NCI-H82 (cell line): ENCODE measurements around the gene SF3B5.
"Not testable (repeated sequence)": the region's sequence is repeated elsewhere in the genome, so short reads cannot be mapped to it uniquely, and the experiment has no call there.

Experiments used
- DNase-seq: peaks from one replicate; lab custom pipeline; 2025; lab: John Stamatoyannopoulos, UW

The SF3B5 gene

GRCh38 chr6:144104898-144105487, 9.6 kb upstream of the SF3B5 start:
- peak; percentile 71 for DNase-seq

GRCh38 chr6:144104488-144104887, 9.1 kb upstream of the SF3B5 start:
- DNase-seq, result no peak

GRCh38 chr6:144103026-144103563, 7.7 kb upstream of the SF3B5 start:
- DNase-seq, result no peak

DNA sequence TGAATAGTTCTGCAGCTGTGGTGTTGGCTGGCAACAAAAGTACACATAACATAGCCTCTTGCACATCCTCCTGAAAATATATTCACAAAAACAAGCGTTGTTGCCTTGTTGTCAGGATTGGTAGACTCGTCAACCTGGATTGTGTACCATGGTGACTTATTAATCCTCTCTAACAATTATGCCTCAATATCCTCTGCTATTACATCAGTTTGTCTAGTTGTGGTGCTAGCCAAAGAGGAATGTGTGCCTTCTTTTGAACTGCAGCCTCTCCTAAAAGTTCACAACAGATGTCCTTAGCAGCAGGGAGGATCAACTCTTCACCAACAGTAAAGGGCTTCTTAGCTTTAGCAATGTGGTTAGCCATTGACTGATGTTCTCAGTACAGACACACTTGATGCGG, 3.6 kb upstream of the SF3B5 start:
- no peak for DNase-seq

GRCh38 chr6:144094731-144095133, 641 bp downstream of the SF3B5 start:
- no peak for DNase-seq

DNA sequence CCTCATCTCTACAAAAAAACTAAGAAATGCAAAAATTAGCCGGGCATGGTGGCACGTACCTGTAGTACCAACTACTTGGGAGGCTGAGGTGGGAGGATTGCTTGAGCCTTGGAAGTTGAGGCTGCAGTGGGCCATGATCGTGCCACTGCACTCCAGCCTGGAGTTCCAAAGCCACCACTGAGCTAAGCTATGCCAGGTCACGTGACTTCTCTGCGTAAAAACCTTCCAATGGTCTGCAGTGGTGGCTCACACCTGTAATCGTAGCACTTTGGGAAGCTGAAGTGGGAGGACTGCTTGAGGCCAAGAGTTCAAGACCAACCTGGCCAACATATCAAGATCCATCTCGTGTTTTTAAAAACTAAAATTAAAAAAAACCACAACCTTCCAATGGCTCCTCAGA, 1.7 kb downstream of the SF3B5 start:
- no peak for DNase-seq

DNA sequence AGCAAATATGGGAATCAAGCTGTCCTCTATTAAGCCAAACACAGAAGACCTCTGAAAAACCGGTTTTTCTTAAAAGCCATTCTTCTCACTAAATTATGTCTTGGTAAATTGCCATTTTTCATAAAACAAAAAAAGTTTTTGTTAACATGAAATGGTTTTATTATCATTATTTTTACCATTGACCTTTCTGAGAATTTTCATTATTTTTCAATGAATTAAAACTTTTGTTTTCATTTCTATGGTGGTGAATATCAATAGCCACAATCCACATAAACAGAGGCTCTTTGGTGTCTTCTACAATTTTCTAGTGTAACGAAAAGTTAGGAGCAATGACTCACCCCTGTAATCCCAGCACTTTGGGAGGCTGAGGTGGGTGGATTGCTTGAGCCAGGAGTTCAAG, 2.1 kb downstream of the SF3B5 start:
- DNase-seq, result no peak

DNA sequence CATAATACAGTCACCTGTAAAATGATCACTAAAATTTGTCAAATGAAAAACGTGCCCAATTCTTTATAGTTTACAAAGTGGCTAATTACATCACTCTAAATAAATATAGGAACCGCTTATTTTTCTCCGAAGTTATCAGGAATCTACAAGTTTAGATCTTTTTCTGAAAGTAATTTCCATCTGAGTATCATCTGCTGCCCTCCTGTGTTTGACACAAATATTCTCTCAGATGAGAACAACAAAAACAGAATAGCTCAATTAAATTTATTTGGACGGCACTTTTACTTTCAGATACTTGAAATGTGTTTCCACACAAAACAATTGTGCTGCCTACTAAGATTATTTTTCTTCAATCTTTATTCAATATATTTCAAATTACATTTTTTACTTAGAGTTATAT, 5.0 kb downstream of the SF3B5 start:
- DNase-seq, result no peak

GRCh38 chr6:144087789-144088426, 7.5 kb downstream of the SF3B5 start:
- peak; percentile 9 for DNase-seq

GRCh38 chr6:144086959-144087358, 8.4 kb downstream of the SF3B5 start:
- DNase-seq, result no peak

DNA sequence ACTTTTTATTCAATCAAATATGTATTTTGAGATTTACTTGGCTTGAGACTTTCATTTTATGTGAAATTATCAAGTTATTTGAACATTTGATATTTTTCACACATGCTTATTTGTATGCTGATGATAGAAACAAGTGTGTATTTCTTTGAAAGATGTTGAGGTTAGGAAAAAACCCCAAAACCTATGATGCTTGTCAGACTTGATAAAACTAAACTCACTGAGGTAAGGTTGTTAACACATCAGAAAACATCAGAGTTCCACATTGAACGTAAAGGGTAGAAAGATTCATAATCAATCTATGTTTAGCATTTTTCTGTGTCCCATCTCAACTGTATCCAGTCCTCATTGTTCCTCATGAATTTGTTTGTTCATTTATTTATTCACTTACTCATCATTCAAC, 12.2 kb downstream of the SF3B5 start:
- no peak for DNase-seq

GRCh38 chr6:144082412-144082811, 13.0 kb downstream of the SF3B5 start:
- DNase-seq, result not testable (repeated sequence)

DNA sequence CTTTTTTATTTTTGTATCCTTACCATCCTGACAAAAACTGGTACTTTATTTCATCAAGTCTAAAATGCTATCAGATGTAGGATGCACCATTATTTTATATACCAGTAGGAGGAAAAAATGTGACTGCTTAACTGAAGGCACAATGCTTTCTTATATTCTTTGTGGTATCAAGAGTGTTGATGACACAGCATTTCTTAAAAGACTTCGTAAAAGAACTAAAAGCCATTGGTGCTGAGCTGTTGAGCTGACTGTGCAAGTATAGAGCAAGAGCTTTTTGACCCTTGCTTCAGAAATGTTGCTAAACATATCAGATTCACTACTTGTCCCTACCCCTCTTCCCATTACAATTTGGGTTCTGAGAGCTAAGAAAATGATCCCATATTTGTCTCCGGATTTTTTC, 17.5 kb downstream of the SF3B5 start:
- DNase-seq, result no peak

DNA sequence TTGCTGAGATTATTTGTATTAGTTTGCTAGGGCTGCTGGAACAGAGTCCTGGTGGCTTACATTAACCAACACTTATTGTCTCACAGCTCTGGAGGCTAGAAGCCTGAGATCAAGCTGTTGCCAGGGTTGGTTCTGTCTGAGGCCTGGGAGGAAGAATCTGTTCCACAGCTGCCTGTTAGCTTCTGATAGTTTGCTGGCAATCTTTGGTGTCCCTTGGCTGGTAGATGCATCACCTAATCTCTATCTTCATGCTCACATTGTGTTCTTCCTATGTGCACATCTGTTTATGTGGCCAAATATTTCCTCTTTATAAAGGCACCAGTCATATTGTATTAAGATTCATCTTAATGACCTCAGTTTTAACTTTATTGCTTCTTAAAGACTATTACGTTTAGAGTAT, 19.5 kb downstream of the SF3B5 start:
- no peak for DNase-seq

DNA sequence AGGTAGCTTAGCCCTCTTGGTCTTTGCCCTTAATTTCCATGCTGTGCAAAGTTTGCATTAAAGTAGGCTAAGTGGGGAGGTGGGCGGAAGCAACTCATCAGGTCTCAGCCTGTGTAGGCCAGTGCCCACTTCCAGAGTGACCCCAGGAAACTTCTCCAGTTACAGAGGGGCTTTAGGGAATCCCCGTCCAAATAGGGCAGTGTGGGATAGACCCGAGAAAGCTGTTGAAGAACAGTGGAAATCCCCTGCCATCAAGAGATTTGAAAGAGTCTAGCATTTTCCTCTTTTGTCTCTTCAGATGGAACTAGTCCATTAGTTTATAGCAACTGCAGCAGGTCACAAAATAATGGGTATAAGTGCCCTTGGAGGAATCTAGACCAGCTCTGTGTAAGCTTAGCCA, 20.2 kb downstream of the SF3B5 start:
- DNase-seq, result no peak

- DNase-seq, result no peak
These were observed 22.3 kb downstream of the SF3B5 start for GRCh38 chr6:144073024-144073423.

GRCh38 chr6:144069506-144069905, 25.9 kb downstream of the SF3B5 start:
- no peak for DNase-seq

- no peak for DNase-seq
These were observed 26.6 kb downstream of the SF3B5 start for GRCh38 chr6:144068794-144069193.

DNA sequence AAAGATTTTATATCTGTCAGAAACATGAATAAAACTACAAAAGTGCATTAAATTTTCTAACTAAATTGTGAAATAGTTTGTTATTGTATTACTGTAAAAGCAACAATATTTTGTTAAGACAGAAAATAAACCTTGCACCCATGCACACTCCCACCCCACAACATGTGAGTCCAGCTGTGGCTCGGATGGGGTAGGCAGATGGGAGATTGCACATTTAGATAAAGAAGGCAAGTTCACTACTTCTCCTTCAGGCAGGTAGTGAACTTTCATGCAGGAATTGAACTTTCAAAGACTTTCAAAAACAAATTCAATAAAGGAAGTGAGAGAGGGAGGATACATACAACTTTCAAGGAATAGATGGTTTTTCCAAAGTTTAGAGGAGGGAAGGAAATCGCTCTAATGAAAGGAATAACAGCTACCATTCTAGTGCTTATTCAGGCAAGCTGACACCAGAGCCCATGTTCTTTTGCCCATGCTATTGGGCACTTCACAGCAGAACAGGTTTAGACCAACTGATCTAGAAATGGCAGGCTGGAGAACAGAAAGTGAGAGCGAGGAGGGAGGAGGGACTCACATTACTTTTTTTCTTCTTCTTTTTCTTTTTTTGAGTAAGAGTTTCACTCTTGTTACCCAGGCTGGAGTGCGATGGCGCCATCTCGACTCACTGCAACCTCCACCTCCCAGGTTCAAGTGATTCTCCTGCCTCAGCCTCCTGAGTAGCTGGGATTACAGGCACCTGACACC, 28.5 kb downstream of the SF3B5 start:
- DNase-seq, result no peak

DNA sequence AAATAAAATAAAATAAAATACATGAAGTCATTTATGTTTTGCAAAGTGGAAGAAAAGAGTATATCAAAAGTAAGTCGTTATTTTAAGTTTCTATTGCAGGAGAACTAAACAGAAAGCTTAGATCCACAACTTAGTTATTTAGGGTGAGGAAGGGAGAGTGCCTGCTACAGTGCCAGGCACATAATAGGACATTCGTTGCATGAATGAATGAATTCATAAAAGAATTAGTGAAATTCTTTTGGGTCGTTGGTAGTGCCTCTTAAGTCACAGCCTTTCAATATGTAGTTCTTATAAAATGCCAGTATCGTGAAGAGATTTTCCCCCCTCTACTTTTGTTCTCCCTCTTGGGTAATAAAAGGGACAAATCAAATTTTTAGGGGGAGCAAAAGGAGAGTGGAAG, 29.1 kb downstream of the SF3B5 start:
- no peak for DNase-seq

GRCh38 chr6:144065213-144065660, 30.1 kb downstream of the SF3B5 start:
- DNase-seq, result no peak

DNA sequence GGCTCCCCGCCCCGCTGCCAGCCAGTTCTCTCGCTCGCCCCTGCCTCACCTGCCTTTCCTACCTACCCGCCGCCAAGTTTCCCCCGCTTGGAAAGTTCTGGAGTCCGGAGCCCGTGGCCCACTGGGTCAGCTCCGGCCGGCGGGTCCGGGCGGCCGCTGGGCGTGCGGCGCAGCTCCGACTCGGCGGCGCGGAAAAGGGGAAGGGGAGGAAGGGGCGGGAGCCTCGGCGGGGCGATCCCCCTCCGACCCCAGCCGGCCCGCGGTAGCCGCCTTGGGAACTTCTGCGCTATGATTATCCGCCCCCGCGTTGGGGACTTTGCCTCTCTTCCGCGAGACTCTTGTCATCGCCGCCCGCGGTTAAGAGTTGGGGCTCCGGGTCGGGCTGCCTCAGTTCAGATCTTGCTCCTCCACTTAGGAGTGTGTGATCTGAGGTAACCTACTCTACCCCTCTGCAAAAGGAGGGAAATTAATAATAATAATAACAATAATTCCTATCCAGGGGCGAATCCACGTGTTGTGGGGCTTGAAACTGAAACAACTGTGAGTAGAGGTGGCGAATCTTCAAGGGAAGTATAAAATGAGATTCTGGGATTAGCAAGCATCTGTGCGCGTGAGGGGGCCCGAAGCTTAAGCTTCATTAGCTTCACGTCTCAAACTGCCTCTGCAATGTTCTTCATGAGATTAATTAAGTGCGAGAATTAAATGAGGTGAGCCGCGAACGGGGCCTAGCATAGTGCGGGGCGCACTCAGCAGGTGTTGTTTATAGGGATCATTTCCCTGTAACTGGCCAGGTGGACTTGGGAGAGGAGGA, 30.8 kb downstream of the SF3B5 start:
- DNase-seq, result peak; percentile 96
